Smooth muscle cell (in vitro differentiated cells): Measurements from ENCODE around the gene ABCC4. TPM values are rescaled to one million over a fixed set of nuclear protein-coding genes. Genes with fewer than 3 reads are reported as not detected.

Source experiments
- DNase-seq: peaks from one replicate; lab custom pipeline; 2025; ENCODE audit not compliant: unreplicated experiment; lab: John Stamatoyannopoulos, UW
- H2AFZ ChIP-seq: fragments of 200-600 bp; sonication (generic); 2 replicates; pipeline ENCODE4 v1.6.0; 2016; ENCODE audit warnings: antibody characterized with exemption, low read depth, mild to moderate bottlenecking
- H3F3A ChIP-seq: fragments of 200-600 bp; sonication (generic); 2 replicates; pipeline ENCODE4 v1.6.0; 2017; ENCODE audit warnings: antibody characterized with exemption, low read depth
- H3K27ac ChIP-seq: fragments of 200-600 bp; sonication (generic); 2 replicates; pipeline ENCODE4 v1.5.1; 2016; ENCODE audit warnings: low read depth, mild to moderate bottlenecking
- H3K27me3 ChIP-seq: fragments of 200-600 bp; sonication (generic); 2 replicates; pipeline ENCODE4 v1.6.1; 2016; ENCODE audit warnings: low read depth, mild to moderate bottlenecking
- H3K36me3 ChIP-seq: fragments of 200-600 bp; sonication (generic); 2 replicates; pipeline ENCODE4 v1.5.1; 2016; ENCODE audit warnings: low read depth
- H3K4me1 ChIP-seq: fragments of 200-600 bp; sonication (generic); 2 replicates; pipeline ENCODE4 v1.5.1; 2016; ENCODE audit warnings: low read depth
- H3K4me2 ChIP-seq: fragments of 200-600 bp; sonication (generic); 2 replicates; pipeline ENCODE4 v1.6.0; 2016; ENCODE audit warnings: mild to moderate bottlenecking
- H3K4me3 ChIP-seq: fragments of 200-600 bp; sonication (generic); 2 replicates; pipeline ENCODE4 v1.5.1; 2016; ENCODE audit warnings: mild to moderate bottlenecking
- H3K79me2 ChIP-seq: fragments of 200-600 bp; sonication (generic); 2 replicates; pipeline ENCODE4 v1.6.0; 2016; ENCODE audit warnings: low read depth, mild to moderate bottlenecking
- H3K9ac ChIP-seq: fragments of 200-600 bp; sonication (generic); 2 replicates; pipeline ENCODE4 v1.6.0; 2016; ENCODE audit warnings: low read depth
- H3K9me3 ChIP-seq: fragments of 200-600 bp; sonication (generic); replicated peaks from 2 replicates; pipeline ENCODE4 v1.5.1; 2016; ENCODE audit warnings: low read depth
- H4K20me1 ChIP-seq: fragments of 200-600 bp; sonication (generic); 2 replicates; pipeline ENCODE4 v1.6.0; 2016; ENCODE audit warnings: low read depth
- WGBS: methylation state at CpG from one replicate; pipeline ENCODE4 v1.1.7; 2016; ENCODE audit warnings: low lambda C conversion rate; 5-methylcytosine and 5-hydroxymethylcytosine counted together
- polyA plus RNA-seq: library from polyadenylated mRNA; unstranded; fragments of >200 nt; fragmentation: Nextera tagmentation; extraction: Ambion mirVana; gene quantifications from 2 replicates; pipeline ENCODE4 v1.2.1, GENCODE V29; 2016
- total RNA-seq: library from RNA; depleted of rRNA; stranded (reverse); fragments of >200 nt; gene quantifications from 2 replicates; pipeline ENCODE4 v1.2.3, GENCODE V29; 2014
- TF ChIP-seq, protein P1 (sequence below): fragments of 200-600 bp; sonication (generic); IDR thresholded peaks from 2 replicates; pipeline ENCODE4 v1.5.1; 2017; ENCODE audit warnings: borderline replicate concordance, mild to moderate bottlenecking, antibody characterized with exemption; ENCODE audit not compliant: insufficient read depth, poor library complexity, severe bottlenecking

Gene ABCC4
- total and polyA plus RNA-seq, 2 experiments from 2014 or later, result 11.9 to 37.7 TPM

DNA sequence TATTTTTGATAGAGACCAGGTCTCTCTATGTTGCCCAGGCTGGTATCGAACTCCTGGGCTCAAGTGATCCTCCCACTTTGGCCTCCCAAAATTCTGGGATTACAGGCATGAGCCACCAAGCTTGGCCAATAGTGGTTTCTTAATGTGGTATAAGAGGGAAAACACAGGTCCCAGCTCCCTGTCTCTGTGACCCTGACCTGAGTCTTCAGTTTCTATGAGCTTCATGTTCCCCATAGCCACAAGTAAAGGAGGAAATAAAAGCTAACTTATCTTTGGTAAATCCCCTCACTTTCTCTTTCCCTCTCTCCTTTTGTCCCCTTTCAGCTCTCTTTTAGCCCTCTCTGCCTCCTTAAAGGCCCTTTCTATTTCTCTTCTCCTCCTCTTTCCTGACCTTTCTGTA is 50.3 kb downstream of the ABCC4 start:
- H3K9ac ChIP-seq, result no peak overlapping the region
- H2AFZ ChIP-seq, result no peak overlapping the region
- H3K4me1 ChIP-seq, result no peaks in the 10 kb centered on the region
- no peak overlapping the region for H3K27ac ChIP-seq
- DNase-seq, result no peak
- WGBS, result 100% methylated on average over 1 of the region's 1 CpG
- no peaks in the 10 kb centered on the region for H3K36me3 ChIP-seq
- peaks cover 11% of the 10 kb centered on the region for H3K79me2 ChIP-seq
- no peak overlapping the region for H3K4me2 ChIP-seq
- no peaks in the 10 kb centered on the region for H3K9me3 ChIP-seq
- peaks cover 4% of the 10 kb centered on the region for H4K20me1 ChIP-seq
- H3K27me3 ChIP-seq, result no peaks in the 10 kb centered on the region
- H3F3A ChIP-seq, result no peaks in the 10 kb centered on the region
- H3K4me3 ChIP-seq, result no peak overlapping the region
- TF ChIP-seq, protein P1, sequence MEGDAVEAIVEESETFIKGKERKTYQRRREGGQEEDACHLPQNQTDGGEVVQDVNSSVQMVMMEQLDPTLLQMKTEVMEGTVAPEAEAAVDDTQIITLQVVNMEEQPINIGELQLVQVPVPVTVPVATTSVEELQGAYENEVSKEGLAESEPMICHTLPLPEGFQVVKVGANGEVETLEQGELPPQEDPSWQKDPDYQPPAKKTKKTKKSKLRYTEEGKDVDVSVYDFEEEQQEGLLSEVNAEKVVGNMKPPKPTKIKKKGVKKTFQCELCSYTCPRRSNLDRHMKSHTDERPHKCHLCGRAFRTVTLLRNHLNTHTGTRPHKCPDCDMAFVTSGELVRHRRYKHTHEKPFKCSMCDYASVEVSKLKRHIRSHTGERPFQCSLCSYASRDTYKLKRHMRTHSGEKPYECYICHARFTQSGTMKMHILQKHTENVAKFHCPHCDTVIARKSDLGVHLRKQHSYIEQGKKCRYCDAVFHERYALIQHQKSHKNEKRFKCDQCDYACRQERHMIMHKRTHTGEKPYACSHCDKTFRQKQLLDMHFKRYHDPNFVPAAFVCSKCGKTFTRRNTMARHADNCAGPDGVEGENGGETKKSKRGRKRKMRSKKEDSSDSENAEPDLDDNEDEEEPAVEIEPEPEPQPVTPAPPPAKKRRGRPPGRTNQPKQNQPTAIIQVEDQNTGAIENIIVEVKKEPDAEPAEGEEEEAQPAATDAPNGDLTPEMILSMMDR, result no peak

DNA sequence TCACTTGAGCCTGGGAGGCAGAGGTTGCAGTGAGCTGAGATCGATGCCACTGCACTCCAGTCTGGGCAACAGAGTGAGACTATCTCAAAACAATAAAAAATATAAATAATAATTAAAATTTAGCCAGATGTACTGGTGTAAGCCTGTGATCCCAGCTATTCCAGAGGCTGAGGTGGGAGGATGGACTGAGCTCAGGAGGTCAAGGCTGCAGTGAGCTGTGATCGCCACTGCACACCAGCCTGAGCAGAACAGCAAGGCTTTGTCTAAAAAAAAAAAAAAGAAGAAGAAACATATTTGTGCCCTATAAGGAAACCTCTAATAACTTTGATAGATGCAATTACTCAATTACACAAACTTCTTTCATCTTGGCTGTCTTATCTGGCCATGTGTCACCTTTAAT is 52.3 kb downstream of the ABCC4 start:
- Histone ChIP-seq H4K20me1 (peaks cover 3% of the 10 kb centered on the region), H3K36me3 (no peaks in the 10 kb centered on the region), H3K4me3 (no peak overlapping the region), H3K27me3 (no peaks in the 10 kb centered on the region), H3F3A (no peaks in the 10 kb centered on the region), H2AFZ (no peak overlapping the region), H3K4me1 (no peaks in the 10 kb centered on the region), H3K9me3 (no peaks in the 10 kb centered on the region), H3K9ac (no peak overlapping the region), H3K4me2 (no peak overlapping the region), H3K79me2 (peaks cover 4% of the 10 kb centered on the region), H3K27ac (no peak overlapping the region)
- no peak for DNase-seq
- TF ChIP-seq, protein P1, result no peak
- WGBS, result 92% methylated on average over 2 of the region's 2 CpGs

DNA sequence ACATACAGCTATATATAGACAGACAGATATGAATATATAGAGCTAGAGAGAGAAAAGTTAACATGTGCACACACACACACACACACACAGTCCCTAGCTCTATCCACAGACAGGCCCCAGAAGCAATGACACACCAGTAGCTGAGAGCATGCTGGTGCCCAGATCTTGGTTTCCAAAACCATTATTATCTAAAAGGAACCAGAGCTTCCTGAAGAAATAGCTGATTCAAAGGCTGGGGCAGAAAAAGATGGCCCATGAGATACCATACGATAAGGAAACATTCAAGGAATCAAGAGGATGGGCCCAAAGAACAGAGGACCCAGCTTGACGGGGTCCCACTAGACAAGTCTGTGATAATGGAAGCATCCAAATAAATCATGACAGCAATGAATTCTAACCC is 53.4 kb downstream of the ABCC4 start:
- Histone ChIP-seq H3K27ac (no peak overlapping the region), H2AFZ (no peak overlapping the region), H3K4me2 (no peak overlapping the region), H3F3A (no peaks in the 10 kb centered on the region), H3K9me3 (no peaks in the 10 kb centered on the region), H3K36me3 (no peaks in the 10 kb centered on the region), H3K9ac (no peak overlapping the region), H3K27me3 (no peaks in the 10 kb centered on the region), H3K4me1 (no peaks in the 10 kb centered on the region), H3K4me3 (no peak overlapping the region), H4K20me1 (no peaks in the 10 kb centered on the region), H3K79me2 (no peaks in the 10 kb centered on the region)
- TF ChIP-seq, protein P1, result no peak
- WGBS, result 75% methylated on average over 2 of the region's 2 CpGs
- no peak for DNase-seq

DNA sequence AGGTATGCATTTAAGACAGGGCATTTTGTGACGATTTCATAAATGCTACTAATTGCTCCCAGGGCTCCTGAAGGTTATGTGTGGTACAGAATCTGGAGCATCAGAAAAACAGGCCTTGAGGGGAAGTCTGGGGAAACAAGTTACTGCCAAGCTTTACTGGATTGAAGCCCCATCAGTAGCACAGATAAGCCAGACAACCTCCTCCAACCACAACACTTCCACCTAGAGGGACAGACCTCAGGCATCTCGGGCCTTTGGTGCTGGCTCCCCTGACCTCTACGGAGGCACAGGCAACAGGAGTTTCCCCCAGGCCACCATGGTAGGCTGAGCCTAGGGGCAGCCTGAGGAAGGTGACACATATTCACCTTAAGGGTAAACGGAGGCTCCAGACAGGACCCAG is 54.1 kb downstream of the ABCC4 start:
- Histone ChIP-seq H3K27me3 (no peaks in the 10 kb centered on the region), H3K27ac (no peak overlapping the region), H3K36me3 (no peaks in the 10 kb centered on the region), H3K4me3 (no peak overlapping the region), H3K4me2 (no peak overlapping the region), H4K20me1 (no peaks in the 10 kb centered on the region), H2AFZ (no peak overlapping the region), H3K9me3 (no peaks in the 10 kb centered on the region), H3K79me2 (no peaks in the 10 kb centered on the region), H3F3A (no peaks in the 10 kb centered on the region), H3K9ac (no peak overlapping the region), H3K4me1 (no peaks in the 10 kb centered on the region)
- no peak for DNase-seq
- TF ChIP-seq, protein P1, result no peak
- 77% methylated on average over 4 of the region's 4 CpGs for WGBS
